Erythroblast (primary cell): ENCODE results near the gene ZNF423.

Experiments
- GATA1 ChIP-seq: IDR thresholded peaks from 2 replicates; pipeline ENCODE4 v1.6.1; 2011; ENCODE audit warnings: low read depth, mild to moderate bottlenecking, control low read depth, low read length, moderate library complexity
- POLR2A ChIP-seq: IDR thresholded peaks from 2 replicates; pipeline ENCODE4 v1.6.1; 2011; ENCODE audit warnings: mild to moderate bottlenecking, low read length

- TF ChIP-seq POLR2A: no peak
- TF ChIP-seq GATA1: no peak
Observed at GRCh38 chr16:49492896-49493626, 362.9 kb downstream of the ZNF423 start.
